Colon (tissue), 2 donors: ENCODE data around the gene JPH3.

Experiments
- FAIRE-seq: peaks from 2 replicates; lab custom pipeline; 2012; peaks lifted over from hg19 to GRCh38; lab: Jason Lieb, UNC
- donor health status: control.
- donor health status: control.

JPH3 gene

DNA sequence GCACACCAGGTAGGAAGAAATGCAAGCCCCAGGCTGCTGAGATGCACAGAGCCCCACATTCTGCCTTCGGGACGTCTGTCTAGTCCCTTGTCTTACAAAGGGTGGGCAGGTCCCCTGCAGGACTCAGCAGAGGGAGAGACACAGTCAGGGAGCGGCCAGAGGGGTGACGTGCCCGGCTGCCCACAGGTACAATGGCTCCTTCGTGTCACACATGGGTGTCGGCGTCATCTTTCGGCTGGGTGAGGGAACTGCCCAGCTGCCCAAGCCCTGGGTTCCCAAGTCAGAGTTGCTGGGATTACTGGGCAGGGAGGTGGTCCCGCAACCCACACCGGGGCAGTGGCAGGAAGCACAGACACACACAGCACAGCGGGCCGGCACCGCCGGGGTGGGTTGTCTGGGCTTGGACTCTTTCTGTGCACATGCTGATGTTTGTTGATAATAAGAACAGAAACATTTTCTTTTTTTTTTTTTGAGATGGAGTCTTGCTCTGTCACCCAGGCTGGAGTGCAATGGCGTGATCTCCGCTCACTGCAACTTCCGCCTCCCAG, 80.6 kb downstream of the JPH3 start:
- FAIRE-seq: no peak

DNA sequence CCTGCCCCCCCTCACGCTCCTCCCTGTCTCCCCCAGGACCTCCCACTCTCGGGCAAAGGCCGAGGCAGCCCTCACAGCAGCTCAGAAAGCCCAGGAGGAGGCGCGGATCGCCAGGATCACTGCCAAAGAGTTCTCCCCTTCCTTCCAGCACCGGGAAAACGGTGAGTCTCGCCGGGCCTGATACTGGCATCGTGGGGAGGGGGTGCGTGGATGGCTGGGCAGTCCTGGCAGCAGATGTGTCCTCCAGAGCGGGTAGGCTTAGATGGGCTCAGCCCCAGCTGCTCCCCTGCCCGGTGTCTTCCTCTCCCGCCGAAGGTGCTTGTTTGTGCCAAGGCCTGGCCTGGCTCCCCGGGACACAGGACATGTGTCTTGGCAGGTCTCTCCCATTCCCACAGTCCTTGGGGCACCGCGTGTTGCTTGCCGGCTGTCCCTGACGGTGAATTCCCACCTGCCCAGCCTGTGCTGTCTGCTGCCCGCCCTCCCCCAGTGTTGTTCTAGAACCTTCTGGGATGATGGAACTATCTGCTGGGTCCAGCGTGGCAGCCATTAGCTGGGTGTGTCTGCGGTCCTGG, 81.9 kb downstream of the JPH3 start:
- FAIRE-seq: no peak

DNA sequence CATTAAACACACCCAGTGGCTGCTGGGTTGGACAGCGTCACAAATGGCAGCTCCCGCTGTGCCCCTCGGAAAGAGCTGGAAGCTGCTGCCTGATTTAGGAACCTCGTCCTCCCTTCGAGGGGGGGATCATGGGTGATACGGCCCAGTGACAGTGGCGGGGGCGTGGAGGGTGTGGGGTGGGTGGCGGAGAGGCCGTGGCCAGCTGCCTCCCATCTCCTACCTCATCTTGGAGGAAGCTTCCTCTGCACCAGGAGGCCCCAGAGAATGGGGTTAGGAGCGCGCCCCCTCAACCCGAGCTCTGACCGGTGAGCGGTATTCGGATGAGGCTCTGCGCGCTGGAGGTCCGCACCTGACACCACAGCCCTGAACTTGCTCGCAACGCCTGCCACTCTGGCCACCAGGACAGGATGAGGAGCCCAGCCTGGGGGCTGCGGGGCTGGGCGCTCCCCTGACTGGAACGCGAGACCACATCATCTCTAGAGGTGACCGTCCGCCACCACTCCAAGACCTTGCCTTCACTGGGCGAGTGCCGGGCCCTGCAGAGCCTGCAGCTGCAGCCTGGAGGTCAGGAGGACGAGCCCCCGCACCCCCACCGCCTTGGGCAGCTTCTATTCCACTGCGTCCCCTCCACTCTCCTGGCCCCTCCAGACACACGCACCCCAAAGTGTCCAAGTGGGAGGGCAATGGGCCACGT, 82.5 kb downstream of the JPH3 start:
- no peak for FAIRE-seq

DNA sequence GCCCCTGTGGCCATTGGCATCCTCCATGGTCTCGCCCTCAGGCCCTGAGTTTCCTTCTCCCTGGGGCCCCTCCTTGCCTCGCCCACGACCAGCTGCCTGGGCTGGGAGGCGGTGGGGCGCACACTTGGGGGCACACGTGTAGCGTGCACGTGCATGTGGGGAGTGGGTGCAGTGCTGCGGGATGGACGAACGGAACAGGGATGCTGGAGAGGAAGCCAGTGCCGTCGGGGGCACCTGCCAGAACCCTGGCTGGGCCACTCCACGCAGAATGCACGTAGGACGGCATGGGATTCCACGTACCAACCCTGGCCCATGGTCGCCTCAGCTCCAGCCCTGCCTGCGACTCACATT, 83.1 kb downstream of the JPH3 start:
- no peak for FAIRE-seq

DNA sequence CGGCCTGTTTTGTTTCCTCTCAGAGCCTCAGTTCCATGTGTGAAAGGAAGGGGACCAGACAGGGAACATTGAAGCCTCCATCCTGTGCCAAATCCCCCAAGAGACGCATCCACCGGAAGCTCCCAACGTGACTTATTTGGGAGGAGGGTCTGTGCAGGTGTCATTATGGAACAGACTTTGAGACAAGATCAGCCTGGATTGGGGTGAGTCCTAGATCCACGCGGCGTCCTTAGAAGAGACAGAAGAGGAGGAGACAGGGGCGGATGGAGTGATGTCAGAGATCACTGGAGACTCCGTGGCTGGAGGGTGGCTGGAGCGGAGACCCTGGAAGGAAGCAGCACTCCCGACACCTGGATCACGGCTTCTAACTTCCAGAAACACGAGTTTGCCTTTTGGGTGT, 83.5 kb downstream of the JPH3 start:
- FAIRE-seq: no peak

DNA sequence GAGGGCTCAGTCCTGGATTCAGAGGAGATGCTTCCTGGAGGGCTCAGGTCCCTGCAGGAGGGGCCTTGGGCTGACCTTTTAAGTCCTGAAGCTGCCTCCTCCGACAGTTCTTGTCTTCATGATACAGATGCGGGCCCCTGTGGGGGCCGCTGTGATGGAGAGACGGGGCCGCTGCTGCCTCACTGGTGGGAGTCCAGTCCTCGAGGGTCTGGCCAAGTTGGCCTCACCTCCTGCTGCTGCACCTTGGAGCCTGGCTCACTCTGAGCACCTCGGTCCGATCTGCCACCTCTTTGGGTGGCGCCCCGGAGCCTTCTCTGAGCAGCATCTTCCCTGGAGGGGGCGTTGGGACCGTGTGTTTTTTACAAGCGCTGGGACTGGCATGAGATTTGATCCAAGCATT, 84.4 kb downstream of the JPH3 start:
- no peak for FAIRE-seq

DNA sequence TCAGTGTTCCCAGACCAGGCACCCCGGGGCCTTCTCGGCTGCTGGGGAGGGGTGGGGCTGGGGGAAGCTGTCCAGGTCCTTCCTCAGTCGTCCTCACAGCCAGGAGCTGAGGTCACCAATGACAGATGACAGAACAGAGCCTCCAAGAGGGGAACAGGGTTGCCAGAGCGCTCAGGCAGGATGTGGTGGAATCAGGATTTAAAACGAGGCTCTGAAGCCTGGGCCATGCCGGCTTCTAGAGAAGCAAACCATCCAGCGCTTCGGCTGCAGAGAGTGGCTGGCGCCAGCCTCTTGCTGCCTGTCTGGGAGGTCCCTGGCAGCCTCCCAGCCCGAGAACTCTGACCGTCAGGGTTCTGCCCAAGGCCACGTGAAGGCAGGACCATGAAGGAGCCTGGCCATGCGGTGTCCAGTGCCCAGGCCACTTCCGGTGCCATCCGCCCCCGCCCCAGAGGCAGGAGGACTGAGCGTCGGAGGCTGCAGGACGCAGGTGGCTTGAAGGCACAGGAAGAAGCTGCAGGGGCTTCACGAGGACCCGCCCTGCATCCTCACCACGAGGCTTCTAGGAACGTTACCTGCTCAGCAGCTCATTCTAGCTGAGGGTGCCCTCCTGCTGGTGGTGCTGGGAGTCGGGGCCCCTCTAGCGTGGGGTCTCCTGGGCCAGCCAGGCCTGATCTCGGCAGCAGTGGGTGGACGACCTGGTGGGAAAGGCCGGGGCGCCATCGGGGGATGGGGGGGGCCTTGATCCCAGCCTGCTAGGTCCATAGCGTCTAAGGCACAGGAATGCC, 85.0 kb downstream of the JPH3 start:
- no peak for FAIRE-seq

DNA sequence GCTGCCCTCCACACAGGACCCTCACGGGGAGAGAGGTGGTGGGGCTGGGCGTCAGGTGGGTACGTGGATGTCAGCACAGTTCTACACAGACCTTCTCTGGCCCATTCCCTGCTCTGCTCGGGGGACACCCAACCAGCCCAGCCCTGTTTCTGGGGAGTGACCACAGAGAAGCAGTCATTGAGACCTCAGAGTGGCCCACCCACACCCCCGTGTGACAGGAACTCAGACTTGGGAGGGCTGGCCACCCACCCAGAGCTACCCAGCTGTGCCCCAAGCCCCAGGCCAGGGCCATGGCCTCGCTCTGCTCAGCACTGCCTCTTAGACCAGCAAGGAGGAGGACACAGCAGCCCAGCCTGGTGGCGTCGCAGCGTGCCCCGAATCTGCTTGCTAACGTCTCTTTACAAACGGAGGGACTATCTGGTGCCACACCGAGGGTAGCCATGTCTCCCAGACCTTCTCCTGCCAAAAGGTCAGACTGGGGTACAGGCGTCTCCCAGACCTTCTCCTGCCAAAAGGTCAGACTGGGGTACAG, 85.8 kb downstream of the JPH3 start:
- FAIRE-seq: no peak

DNA sequence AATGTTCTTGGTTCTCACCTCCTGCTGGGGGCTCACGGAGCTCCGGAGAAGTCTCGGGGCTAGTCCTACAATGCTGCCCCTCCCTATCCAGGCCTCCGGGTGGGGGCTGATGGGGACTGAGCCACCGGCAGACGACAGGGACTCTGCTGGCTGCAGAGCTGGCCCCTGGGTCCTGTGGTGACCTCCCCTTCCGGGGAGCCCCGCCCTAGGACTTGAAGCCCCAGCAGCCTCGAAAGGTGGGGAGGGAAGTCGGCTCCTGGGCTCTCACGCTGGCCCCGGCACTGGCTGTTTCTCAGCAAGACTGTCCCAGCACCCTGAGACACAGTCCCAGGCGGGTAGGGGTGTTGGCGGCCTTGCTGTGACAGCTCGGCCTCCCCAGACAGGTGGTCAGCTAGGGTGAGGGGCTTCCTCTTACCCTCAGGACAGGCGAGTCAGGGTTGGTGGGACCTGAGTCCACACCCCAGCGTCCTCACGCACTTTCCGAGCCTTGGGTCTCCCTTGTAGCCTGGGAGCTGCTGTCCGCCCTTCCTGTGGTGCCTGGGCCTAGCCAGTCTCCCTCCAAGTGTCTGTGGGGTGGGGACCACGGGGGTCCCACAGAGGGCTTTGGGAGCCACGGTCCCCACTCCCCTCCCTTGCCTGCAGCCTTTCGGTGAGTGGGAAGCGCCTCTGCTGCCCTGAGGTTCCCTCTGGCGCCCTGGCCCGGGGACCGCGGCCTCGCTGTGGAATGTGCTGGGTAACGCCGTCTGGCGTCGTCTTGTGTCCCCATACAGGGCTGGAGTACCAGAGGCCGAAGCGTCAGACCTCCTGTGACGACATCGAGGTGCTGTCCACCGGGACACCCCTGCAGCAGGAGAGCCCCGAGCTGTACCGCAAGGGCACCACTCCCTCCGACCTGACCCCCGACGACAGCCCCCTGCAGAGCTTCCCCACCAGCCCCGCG, 86.8 kb downstream of the JPH3 start:
- no peak for FAIRE-seq

DNA sequence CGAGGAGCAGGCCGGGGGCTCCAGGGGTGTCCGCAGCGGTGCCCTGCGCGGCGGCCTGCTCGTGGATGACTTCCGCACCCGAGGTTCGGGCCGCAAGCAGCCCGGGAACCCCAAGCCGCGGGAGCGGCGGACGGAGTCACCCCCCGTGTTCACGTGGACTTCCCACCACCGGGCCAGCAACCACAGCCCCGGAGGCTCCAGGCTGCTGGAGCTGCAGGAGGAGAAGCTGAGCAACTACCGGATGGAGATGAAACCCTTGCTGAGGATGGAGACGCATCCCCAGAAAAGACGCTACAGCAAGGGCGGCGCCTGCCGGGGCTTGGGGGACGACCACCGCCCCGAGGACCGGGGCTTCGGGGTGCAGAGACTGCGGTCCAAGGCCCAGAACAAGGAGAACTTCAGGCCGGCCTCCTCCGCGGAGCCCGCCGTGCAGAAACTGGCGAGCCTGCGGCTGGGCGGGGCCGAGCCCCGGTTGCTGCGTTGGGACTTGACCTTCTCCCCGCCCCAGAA, 87.7 kb downstream of the JPH3 start:
- no peak for FAIRE-seq

DNA sequence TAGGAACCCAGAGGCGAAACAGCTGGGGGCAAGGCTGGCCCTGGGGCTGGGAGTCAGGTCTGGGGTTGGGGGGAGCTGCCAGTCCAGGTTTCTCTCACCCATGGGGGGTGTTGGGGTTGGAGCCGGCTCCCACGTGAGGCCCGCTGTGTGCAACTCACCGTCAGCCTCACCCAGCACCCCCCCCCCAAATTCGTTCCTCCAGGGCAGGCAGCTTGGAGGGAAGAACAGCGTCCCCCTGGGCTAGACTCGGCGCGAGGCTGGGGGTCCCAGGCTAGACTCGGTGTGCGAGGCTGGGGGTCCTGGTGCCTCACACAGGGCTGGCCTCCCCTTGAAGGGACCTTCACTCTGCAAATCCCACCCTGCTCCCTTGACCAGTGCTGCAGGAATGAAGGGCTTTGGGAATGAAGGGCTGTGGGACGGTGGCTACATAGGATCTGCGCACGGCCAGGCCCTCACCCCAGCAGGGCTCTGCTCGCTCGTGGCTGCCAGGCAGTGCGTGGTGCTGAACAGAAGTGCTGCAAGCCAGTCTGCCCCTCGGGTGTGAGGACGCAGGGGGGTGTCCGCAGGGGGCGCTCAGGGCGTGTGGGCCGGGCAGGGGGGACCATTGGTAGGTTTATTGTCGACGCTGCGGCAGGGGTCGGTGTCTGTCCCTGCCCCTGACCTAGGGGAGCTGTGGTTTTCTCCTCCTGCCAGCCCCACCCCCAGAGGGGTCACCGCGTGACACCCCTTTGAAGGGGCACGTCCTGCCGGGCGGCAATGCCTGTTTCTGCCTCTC, 88.8 kb downstream of the JPH3 start:
- no peak for FAIRE-seq

DNA sequence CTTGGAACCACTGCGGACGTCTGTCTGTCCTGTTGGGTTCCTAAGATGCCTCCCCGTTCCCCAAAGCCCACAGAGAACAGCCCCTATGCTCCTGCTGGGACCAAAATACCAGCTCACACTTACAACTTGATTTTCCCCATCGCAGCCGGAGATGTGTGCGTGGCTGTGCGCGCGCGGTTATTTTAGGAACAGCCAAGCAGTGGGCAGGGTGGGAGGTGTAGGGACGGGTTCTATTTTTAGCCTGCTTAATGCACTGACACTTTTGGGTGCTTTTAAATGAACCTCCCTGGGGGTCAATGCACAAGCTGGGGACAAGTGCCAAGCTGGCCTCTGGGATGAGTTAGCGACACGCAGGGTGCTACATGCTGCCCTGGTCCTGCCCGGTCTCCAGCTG, 89.4 kb downstream of the JPH3 start:
- FAIRE-seq: no peak

DNA sequence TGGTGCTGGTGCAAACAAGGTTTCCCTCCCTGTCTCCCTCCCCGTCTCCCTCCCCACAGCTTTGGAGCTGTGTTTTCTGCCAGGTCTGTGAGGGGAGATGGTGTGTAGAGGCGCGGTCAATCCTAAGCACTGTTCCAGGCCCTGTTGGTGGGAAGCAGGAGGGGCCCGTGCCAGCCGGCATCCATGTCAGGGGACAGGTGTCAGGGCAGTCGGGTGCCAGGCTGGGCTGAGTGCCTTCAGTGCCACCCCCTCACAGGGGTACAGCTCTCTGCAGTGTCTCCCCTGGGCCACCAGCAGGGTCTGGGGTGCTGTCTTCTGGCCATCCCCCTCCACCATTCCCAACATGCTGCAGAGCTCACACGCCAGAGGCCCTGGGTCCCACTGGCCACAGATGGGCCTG, 89.9 kb downstream of the JPH3 start:
- FAIRE-seq: no peak

DNA sequence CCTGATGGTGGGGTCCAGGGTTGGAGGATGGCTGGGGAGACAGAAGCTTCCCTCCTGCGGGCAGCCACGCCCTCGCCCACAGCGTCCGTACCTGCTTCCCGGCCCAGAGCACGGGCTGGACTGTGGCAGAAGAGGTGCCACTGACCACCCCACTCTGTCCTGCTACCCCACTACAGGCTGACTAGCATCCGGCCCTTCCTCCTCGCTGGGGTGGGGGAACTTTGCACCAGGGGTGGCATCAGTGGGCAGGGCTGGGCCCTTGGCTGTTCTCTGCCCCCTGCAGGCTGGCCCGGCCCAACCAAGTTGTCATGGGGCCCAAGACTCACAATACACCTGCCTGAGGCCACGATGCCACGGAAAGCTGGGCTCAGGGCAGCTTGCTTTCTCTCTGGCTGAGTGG, 90.4 kb downstream of the JPH3 start:
- FAIRE-seq: no peak

DNA sequence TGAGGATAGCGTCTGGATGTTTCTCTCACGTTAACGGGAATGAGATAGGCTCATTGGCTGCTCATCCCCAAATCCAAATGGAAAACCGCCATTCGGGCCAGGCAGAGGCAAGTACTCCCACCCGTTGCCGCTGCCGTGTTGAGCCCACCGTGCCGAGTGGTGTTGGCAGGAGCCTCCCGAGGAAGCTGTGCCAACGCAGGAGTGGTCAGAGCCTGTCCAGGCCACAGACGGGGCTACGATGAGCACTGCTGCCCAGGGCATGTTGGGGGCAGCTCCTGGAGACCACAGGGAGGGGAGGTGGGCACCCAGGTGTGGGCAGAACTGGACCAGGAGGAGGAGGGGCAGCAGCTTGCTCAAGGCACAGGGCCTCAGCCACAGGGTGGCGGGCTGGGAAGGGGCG, 91.5 kb downstream of the JPH3 start:
- no peak for FAIRE-seq

DNA sequence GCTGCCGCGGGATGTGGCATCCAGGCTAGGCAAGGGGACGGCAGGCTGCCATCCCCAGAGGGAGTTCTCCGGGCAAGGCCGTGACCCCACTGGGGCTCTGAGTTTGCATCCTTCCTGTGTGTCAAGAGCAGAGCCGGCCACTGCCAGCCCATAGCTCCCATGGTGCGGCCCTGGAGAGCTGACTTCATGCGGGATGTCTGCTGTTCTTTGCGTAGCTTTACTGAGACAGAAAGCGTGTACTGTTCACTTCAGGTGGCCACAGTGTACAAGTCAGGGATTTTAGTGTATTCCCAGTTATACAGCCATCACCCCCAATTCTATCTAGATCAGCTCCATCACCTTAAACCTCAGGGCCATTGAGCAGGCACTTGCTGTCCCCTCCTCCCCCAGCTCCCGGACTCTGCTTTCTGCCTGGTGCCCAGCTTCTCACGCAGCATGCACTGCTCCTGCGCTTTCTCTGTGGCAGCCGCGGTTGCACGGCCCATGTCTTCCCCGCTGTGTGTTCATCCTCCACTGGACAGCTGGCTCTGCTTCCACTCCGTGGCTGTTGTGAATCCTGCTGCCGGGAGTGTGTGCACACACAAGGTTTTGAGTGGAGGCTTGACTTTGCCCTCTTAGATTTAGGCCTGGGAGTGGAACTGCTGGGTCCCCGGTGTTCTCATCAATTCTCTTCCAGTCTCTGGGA, 92.3 kb downstream of the JPH3 start:
- FAIRE-seq: no peak

DNA sequence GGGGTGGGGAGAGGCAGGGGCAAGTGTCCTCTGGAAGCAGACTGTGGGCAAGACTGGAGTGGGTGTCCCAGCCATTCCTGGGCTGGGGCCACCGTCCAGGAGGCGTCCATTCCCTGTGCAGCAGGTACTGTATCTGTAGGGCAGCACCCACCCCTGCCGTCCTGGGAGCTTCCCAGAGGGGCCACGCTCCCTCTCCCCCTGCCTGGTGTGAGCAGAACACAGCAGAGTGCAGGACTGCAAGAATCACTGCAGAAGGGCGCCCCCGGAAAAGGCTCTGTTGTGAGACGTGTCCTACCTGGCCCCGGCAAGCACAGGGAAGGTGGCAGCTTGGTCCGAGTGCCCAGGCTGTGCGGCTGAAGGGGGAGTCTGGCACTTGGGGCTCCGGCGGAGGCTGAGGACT, 93.2 kb downstream of the JPH3 start:
- no peak for FAIRE-seq

DNA sequence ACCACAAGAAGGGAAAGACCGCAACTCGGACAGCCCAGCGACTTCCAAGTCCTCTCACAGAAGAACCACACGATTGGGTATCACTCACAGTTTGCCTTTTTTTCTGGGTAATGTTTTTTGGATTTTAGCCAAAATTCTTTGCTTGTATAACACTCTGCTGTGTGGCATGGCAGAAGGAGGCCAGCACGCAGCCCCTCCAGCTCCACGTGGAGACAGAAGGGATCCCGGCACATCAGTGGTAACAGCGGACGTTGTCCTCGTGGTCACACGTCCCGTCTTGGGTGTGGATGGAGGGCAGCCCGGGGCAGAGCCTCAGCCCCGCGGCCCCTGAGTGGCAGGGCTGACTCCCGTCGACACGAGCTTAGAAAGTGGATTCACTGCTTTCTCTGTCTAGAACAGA, 94.4 kb downstream of the JPH3 start:
- no peak for FAIRE-seq

DNA sequence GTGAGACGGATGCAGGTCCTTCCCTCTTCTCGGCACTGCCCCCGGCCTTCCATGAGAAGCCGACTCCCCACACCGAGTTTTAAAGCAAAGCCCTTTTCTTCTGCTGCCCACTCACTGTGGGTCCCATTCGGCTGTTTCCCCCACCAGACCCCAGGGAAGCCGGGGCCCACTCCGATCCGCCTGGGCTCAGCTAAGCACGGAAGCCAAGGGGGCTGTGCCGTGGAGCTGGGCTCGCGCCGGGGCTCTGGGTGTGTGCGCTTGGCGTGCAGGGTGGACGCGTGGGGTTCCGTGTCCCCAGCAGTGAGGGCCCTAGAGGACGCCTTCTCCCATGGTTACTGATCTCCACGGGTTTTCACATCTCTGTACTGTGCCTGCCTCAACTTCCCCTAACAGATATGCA, 94.9 kb downstream of the JPH3 start:
- no peak for FAIRE-seq

DNA sequence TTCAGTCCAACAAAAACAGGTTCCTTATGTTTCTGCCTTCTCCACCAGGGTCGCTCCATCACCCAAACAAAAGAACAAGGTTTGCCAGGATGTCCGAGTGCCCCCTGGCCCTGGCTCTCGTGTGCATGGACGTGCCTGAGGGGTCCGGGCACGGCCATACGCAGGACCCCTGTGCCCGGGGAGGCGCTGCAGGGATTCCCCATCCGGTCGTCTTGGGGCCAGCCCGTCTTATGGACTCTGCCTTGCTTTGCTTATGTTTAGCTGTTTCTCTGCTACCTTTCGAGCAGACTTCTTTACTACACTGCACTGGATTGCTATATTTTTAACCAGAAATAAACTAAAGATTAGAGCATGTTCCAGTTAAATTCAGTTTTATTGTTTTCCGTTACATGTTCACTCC, 95.5 kb downstream of the JPH3 start:
- FAIRE-seq: no peak
